HG02943 (cell line): ENCODE measurements around the gene MCF2L.
"Not testable (repeated sequence)": the region's sequence is repeated elsewhere in the genome, so short reads cannot be mapped to it uniquely, and the experiment has no call there.

Experiments used
- ATAC-seq: cut with Tn5 transposase; IDR thresholded peaks from one replicate; pipeline ENCODE4 v1.9.1; 2021; ENCODE audit warnings: mild to moderate bottlenecking, low read depth, moderate library complexity; ENCODE audit not compliant: unreplicated experiment

Gene MCF2L

GRCh38 chr13:113043931-113044330 lies 74.9 kb downstream of the MCF2L start:
- ATAC-seq = no peak

GRCh38 chr13:113044391-113045114 lies 75.5 kb downstream of the MCF2L start:
- no peak for ATAC-seq

- no peak for ATAC-seq
These were observed 76.5 kb downstream of the MCF2L start for GRCh38 chr13:113045251-113046127.

GRCh38 chr13:113046128-113046882 lies 77.3 kb downstream of the MCF2L start:
- ATAC-seq = no peak

GRCh38 chr13:113046883-113047244 lies 77.8 kb downstream of the MCF2L start:
- no peak for ATAC-seq

- no peak for ATAC-seq
These were observed 78.6 kb downstream of the MCF2L start for GRCh38 chr13:113047587-113047986.

- ATAC-seq = no peak
These were observed 79.8 kb downstream of the MCF2L start for GRCh38 chr13:113048766-113049165.

- no peak for ATAC-seq
These were observed 80.5 kb downstream of the MCF2L start for GRCh38 chr13:113049521-113049941.

- no peak for ATAC-seq
These were observed 81.0 kb downstream of the MCF2L start for GRCh38 chr13:113049981-113050380.

- no peak for ATAC-seq
These were observed 81.9 kb downstream of the MCF2L start for GRCh38 chr13:113050734-113051431.

- ATAC-seq = no peak
These were observed 82.6 kb downstream of the MCF2L start for GRCh38 chr13:113051641-113052040.

GRCh38 chr13:113052206-113052605 lies 83.2 kb downstream of the MCF2L start:
- ATAC-seq = no peak

GRCh38 chr13:113052971-113053370 lies 84.0 kb downstream of the MCF2L start:
- no peak for ATAC-seq

- ATAC-seq = no peak
These were observed 84.4 kb downstream of the MCF2L start for GRCh38 chr13:113053376-113053775.

GRCh38 chr13:113053801-113054604 lies 85.0 kb downstream of the MCF2L start:
- no peak for ATAC-seq

- no peak for ATAC-seq
These were observed 88.1 kb downstream of the MCF2L start for GRCh38 chr13:113057084-113057483.

GRCh38 chr13:113057559-113057958 lies 88.5 kb downstream of the MCF2L start:
- ATAC-seq = not testable (repeated sequence)

GRCh38 chr13:113058129-113058987 lies 89.3 kb downstream of the MCF2L start:
- no peak for ATAC-seq
